Osteocyte (in vitro differentiated cells): ENCODE measurements around the gene CD70. TPM values are rescaled to one million over a fixed set of nuclear protein-coding genes. Genes with fewer than 3 reads are reported as not detected.
A peak's percentile ranks its signal among the peaks of the same experiment; 100 is the strongest.
"Not testable (repeated sequence)": the region's sequence is repeated elsewhere in the genome, so short reads cannot be mapped to it uniquely, and the experiment has no call there.

ENCODE experiments used
- DNase-seq: peaks from one replicate; pipeline ENCODE4 v3.0.0; 2021; ENCODE audit warnings: mixed read lengths; ENCODE audit not compliant: unreplicated experiment; ENCODE audit errors: extremely low spot score
- H3K27ac Mint-ChIP-seq: one replicate; pipeline ENCODE4 v1.8.0; 2021; ENCODE audit warnings: mild to moderate bottlenecking, mixed read lengths; ENCODE audit not compliant: unreplicated experiment
- H3K27me3 Mint-ChIP-seq: one replicate; pipeline ENCODE4 v1.8.0; 2021; ENCODE audit warnings: mixed read lengths; ENCODE audit not compliant: unreplicated experiment
- H3K36me3 Mint-ChIP-seq: one replicate; pipeline ENCODE4 v1.8.0; 2021; ENCODE audit warnings: mixed read lengths; ENCODE audit not compliant: unreplicated experiment
- H3K4me1 Mint-ChIP-seq: one replicate; pipeline ENCODE4 v1.8.0; 2021; ENCODE audit warnings: mixed read lengths; ENCODE audit not compliant: unreplicated experiment
- H3K4me3 Mint-ChIP-seq: one replicate; pipeline ENCODE4 v1.8.0; 2021; ENCODE audit warnings: mild to moderate bottlenecking, moderate library complexity, mixed read lengths; ENCODE audit not compliant: unreplicated experiment
- H3K9me3 Mint-ChIP-seq: one replicate; pipeline ENCODE4 v1.8.0; 2021; ENCODE audit warnings: mixed read lengths; ENCODE audit not compliant: unreplicated experiment
- long read RNA-seq: library from polyadenylated mRNA; unstranded; transcript quantifications from one replicate; pipeline ENCODE4 v2.0.0, GENCODE V29; 2021
- total RNA-seq: library from RNA; stranded (reverse); gene quantifications from 2 replicates; pipeline ENCODE4 v1.2.1, GENCODE V29; 2021
- TF ChIP-seq, protein P1 (sequence below): fragments of 200-600 bp; sonication (generic); IDR thresholded peaks from 2 replicates; pipeline ENCODE4 v1.5.0; 2021; ENCODE audit warnings: antibody characterized with exemption, mild to moderate bottlenecking, moderate library complexity

CD70 gene, protein sequence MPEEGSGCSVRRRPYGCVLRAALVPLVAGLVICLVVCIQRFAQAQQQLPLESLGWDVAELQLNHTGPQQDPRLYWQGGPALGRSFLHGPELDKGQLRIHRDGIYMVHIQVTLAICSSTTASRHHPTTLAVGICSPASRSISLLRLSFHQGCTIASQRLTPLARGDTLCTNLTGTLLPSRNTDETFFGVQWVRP
- total RNA-seq: 0.42 and 0.54 TPM in 2 replicates
- long read RNA-seq: 0 reads

DNA sequence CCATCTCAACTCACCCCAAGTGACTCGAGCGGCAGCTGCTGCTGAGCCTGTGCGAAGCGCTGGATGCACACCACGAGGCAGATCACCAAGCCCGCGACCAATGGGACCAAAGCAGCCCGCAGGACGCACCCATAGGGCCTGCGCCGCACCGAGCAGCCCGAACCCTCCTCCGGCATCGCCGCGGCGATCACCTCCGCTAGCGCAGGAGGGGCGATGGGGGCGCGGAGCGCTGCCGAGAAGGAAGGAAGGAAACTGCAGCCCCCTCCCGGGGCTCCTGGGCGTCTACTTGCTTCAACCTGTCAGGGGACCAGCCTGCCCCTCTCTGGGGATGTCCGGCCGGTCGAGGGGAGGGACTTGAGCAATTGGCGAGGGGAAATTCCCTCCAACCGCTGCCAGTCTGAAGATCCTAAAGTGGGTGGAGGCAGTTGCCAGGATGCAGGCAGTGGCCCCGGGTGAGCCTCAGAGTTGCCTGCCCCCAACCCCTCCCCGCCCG is at the start of gene CD70:
CD70 (minus strand) TSS at position 324 of the 493 bp plus-strand sequence; CDS start at position 176, 148 bp downstream.
- no peak for DNase-seq
- H3K27ac Mint-ChIP-seq: no peak within 1 kb of the TSS
- peaks cover 34% of the 10 kb centered on the region for H3K4me1 Mint-ChIP-seq
- TF ChIP-seq, protein P1, sequence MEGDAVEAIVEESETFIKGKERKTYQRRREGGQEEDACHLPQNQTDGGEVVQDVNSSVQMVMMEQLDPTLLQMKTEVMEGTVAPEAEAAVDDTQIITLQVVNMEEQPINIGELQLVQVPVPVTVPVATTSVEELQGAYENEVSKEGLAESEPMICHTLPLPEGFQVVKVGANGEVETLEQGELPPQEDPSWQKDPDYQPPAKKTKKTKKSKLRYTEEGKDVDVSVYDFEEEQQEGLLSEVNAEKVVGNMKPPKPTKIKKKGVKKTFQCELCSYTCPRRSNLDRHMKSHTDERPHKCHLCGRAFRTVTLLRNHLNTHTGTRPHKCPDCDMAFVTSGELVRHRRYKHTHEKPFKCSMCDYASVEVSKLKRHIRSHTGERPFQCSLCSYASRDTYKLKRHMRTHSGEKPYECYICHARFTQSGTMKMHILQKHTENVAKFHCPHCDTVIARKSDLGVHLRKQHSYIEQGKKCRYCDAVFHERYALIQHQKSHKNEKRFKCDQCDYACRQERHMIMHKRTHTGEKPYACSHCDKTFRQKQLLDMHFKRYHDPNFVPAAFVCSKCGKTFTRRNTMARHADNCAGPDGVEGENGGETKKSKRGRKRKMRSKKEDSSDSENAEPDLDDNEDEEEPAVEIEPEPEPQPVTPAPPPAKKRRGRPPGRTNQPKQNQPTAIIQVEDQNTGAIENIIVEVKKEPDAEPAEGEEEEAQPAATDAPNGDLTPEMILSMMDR: no peak
- peaks cover 57% of the 10 kb centered on the region for H3K27me3 Mint-ChIP-seq
- H3K9me3 Mint-ChIP-seq: no peaks in the 10 kb centered on the region
- no peaks in the 10 kb centered on the region for H3K36me3 Mint-ChIP-seq
- H3K4me3 Mint-ChIP-seq: peak within 1 kb of the TSS; percentile 21

DNA sequence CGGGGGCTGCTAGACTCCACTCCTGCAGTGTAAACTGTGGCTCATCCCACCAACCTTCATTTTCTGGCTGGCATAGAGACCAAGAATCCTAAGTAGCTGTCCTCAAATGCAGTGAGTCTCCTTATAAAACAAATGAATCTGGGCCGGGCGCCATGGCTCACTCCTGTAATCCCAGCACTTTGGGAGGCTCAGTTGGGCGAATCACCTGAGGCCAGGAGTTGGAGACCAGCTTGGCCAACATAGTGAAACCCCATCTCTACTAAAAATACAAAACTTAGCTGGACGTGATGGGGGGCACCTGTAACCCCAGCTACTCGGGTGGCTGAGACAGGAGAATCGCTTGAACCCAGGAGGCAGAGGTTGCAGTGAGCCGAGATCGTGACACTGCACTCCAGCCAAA is 49.4 kb upstream of the CD70 start:
- H3K36me3 Mint-ChIP-seq, H3K9me3 Mint-ChIP-seq, H3K4me3 Mint-ChIP-seq, DNase-seq, H3K27ac Mint-ChIP-seq, H3K27me3 Mint-ChIP-seq, H3K4me1 Mint-ChIP-seq: not testable (repeated sequence)

DNA sequence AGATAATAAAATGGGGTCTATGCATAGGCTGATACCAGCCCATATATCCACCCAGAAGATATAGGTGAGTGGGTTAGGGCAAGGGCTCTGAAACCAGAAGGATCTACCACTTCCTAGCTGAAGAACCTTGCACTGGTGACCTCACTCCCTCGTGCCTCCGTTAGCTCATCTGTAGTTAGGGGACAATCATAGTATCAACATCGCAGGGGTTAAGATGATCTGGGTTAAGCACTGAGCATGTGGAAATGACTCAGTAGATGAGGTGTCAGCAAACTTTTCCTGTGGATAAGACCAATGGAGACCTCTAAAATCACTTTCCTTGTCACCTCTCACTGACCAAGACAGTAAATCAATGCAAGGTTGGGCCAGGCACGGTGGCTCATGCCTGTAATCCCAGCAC is 48.5 kb upstream of the CD70 start:
- Mint-ChIP-seq H3K4me3 (no peak overlapping the region), H3K4me1 (no peaks in the 10 kb centered on the region), H3K27ac (no peak overlapping the region), H3K36me3 (no peaks in the 10 kb centered on the region), H3K27me3 (no peaks in the 10 kb centered on the region), H3K9me3 (no peaks in the 10 kb centered on the region)
- TF ChIP-seq, protein P1: no peak
- no peak for DNase-seq

DNA sequence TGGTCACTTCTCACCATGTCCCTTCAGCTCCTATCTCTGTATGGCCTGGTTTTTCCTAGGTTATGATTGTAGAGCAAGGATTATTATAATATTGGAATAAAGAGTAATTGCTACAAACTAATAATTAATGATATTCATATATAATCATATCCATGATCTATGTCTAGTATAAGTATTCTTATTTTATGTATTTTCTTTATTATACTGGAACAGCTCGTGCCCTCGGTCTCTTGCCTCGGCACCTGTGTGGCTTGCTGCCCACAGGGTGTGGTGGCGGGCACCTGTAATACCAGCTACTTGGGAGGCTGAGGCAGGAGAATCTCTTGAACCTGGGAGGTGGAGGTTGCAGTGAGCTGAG is 42.5 kb upstream of the CD70 start:
- not testable (repeated sequence) for H3K9me3 Mint-ChIP-seq, H3K27ac Mint-ChIP-seq, H3K4me1 Mint-ChIP-seq, H3K27me3 Mint-ChIP-seq, H3K36me3 Mint-ChIP-seq, H3K4me3 Mint-ChIP-seq, DNase-seq

DNA sequence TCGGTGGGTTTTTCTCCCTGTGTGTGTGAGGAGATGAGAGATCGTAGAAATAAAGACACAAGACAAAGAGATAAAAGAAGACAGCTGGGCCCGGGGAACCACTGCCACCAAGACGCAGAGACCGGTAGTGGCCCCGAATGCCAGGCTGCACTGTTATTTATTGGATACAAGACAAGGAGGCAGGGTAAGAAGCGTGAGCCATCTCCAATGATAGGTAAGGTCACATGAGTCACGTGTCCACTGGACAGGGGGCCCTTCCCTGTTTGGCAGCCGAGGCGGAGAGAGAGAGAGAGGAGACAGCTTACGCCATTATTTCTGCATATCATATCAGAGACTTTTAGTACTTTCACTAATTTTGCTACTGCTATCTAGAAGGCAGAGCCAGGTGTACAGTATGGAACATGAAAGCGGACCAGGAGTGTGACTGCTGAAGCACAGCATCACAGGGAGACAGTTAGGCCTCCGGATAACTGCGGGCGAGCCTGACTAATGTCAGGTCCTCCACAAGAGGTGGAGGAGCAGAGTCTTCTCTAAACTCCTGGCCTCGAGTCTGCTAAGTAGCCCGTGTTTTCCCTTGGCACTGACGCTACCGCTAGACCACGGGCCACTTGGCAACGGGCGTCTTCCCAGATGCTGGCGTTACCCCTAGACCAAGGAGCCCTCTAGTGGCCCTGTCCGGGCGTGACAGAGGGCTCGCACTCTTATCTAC is 42.0 kb upstream of the CD70 start:
- not testable (repeated sequence) for DNase-seq, H3K9me3 Mint-ChIP-seq, H3K4me1 Mint-ChIP-seq, H3K4me3 Mint-ChIP-seq, H3K27ac Mint-ChIP-seq, H3K36me3 Mint-ChIP-seq, H3K27me3 Mint-ChIP-seq
- TF ChIP-seq, protein P1: peak; percentile 72

DNA sequence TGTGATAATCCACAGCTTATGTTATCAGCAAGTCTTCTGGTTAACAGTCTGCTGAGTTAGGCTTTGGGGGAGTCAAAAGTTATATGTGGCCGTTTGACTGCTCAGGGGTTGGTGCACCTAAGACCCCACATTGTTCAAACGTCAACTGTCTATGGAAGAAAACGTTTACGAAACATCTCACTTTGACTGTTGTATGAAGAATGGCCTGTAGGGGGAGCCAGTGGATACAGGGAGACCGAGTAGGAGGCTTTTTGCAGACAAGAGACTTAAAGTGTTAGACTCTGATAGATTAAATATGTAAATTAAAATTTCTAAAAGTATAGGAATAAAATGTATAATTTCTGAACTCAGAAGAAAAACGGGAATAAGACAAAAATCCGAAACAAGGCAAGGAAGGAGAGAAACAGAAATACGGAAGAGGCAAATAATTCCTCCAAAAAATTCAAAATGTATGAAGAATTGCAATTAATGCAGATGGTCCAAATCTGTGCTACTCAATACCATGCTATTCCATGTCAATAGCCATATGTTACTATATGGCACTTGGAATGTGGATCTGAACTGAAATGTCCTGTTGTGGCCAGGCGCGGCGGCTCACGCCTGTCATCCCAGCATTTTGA is 41.2 kb upstream of the CD70 start:
- TF ChIP-seq, protein P1: peak; percentile 85
- DNase-seq: peak; percentile 87
- no peak overlapping the region for H3K27ac Mint-ChIP-seq
- no peaks in the 10 kb centered on the region for H3K36me3 Mint-ChIP-seq
- no peak overlapping the region for H3K4me3 Mint-ChIP-seq
- no peaks in the 10 kb centered on the region for H3K27me3 Mint-ChIP-seq
- peaks cover 4% of the 10 kb centered on the region for H3K9me3 Mint-ChIP-seq
- H3K4me1 Mint-ChIP-seq: no peaks in the 10 kb centered on the region
